Activated CD8-positive, alpha-beta T cell treated with anti-CD3 and anti-CD28 coated beads for 36 hours (primary cell): ENCODE results near the gene MFAP3L. TPM values are rescaled to one million over a fixed set of nuclear protein-coding genes. Genes with fewer than 3 reads are reported as not detected.

Experiments
- ATAC-seq: fragments of 200-7000 bp; cut with Tn5 transposase; one replicate; pipeline ENCODE4 v1.10.0; 2021; ENCODE audit warnings: mild to moderate bottlenecking, moderate library complexity
- CTCF ChIA-PET: fragments of 350-600 bp; sonication (Branson Sonifier 250); formaldehyde crosslinking; loops from one replicate; lab custom pipeline; 2021; ENCODE audit warnings: antibody characterized with exemption; lab: Charles Lee
- POLR2A ChIA-PET: fragments of 350-600 bp; sonication (Branson Sonifier 250); formaldehyde crosslinking; loops from one replicate; lab custom pipeline; 2021; ENCODE audit warnings: antibody characterized with exemption; lab: Charles Lee
- DNase-seq: peaks from one replicate; pipeline ENCODE4 v3.0.0-alpha.2; 2020
- H3K27ac Mint-ChIP-seq: one replicate; pipeline ENCODE4 v1.8.0; 2021; ENCODE audit warnings: mild to moderate bottlenecking, mixed read lengths
- H3K27me3 Mint-ChIP-seq: one replicate; pipeline ENCODE4 v1.8.0; 2021; ENCODE audit warnings: mixed read lengths
- H3K36me3 Mint-ChIP-seq: one replicate; pipeline ENCODE4 v1.8.0; 2021; ENCODE audit warnings: low read depth, mixed read lengths
- H3K4me1 Mint-ChIP-seq: one replicate; pipeline ENCODE4 v1.8.0; 2021; ENCODE audit warnings: low read depth, mixed read lengths
- H3K4me3 Mint-ChIP-seq: one replicate; pipeline ENCODE4 v1.8.0; 2021; ENCODE audit warnings: mild to moderate bottlenecking, moderate library complexity, mixed read lengths
- H3K9me3 Mint-ChIP-seq: one replicate; pipeline ENCODE4 v1.8.0; 2021; ENCODE audit warnings: mixed read lengths
- CTCF ChIP-seq: fragments of 200-600 bp; IDR thresholded peaks from one replicate; pipeline ENCODE4 v1.8.0; 2022; ENCODE audit warnings: antibody characterized with exemption, mild to moderate bottlenecking
- intact Hi-C: fragments of 100-400 bp; cut with micrococcal nuclease; formaldehyde crosslinking; loops from one replicate; pipeline ENCODE4 v1.10.0; 2022
- total RNA-seq, 2 experiments: library from RNA; stranded (reverse); gene quantifications; one replicate each; pipeline ENCODE4 v1.2.3, GENCODE V29; 2021

The MFAP3L gene
- total RNA-seq, 2 experiments from 2014 or later = 0.68 to 0.85 TPM

DNA sequence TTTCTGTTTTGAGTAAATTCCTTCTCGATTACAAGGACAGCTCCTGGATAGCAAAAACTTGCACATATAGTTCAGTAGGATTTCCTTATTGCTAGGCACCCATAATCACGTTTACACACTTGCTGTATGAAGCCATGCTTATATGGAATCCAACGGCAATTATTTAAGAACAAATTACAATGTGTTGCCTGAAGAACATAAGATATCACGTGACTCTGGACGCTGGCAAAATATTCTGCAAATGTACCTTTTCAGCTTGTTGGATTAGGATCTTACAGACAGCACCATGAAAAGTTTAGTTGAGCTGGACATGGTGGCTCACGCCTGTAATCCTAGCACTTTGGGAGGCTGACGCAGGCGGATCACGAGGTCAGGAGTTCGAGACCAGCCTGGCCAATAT, 17.4 kb downstream of the MFAP3L start:
- H3K27ac Mint-ChIP-seq = no peak overlapping the region
- peaks cover 5% of the 10 kb centered on the region for H3K4me1 Mint-ChIP-seq
- no peak for ATAC-seq
- no peaks in the 10 kb centered on the region for H3K36me3 Mint-ChIP-seq
- peaks cover 2% of the 10 kb centered on the region for H3K27me3 Mint-ChIP-seq
- no peak overlapping the region for H3K4me3 Mint-ChIP-seq
- ChIA-PET CTCF (interaction anchor here (1.0 kb wide), 1 partner anchor 39 kb away, joined by 3 read pairs; no protein-coding TSS in a partner anchor), POLR2A (no interaction called here)
- TF ChIP-seq CTCF = no peak
- DNase-seq = no peak
- intact Hi-C loops = no loop called here
- H3K9me3 Mint-ChIP-seq = no peaks in the 10 kb centered on the region

- ATAC-seq = no peak
Measured at GRCh38 chr4:170008371-170008770, 17.8 kb downstream of the MFAP3L start.

DNA sequence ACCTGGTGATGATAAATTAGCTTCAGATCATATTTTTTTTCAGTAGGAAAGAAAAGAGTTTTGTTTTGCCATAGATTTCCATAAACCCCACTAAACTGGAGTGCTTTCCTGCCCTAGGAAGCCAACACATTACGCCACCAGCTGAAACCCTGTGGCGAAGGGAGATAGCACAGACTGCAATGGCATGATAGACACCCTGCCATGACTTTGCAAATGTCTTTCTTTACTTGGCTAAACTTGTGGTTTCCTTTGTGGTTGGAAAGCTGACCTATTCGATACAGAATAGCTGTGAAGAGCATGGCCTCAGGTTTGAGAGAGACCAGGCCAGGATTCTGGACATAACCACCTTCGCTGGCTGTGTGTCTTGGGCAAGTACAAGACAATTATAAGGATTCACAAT, 19.1 kb downstream of the MFAP3L start:
- H3K9me3 Mint-ChIP-seq = no peaks in the 10 kb centered on the region
- intact Hi-C loops = no loop called here
- DNase-seq (no peak), ATAC-seq (no peak)
- H3K4me1 Mint-ChIP-seq = peaks cover 5% of the 10 kb centered on the region
- no peak overlapping the region for H3K27ac Mint-ChIP-seq
- CTCF ChIA-PET = no interaction called here
- no peak overlapping the region for H3K4me3 Mint-ChIP-seq
- POLR2A ChIA-PET = no interaction called here
- H3K36me3 Mint-ChIP-seq = no peaks in the 10 kb centered on the region
- peaks cover 2% of the 10 kb centered on the region for H3K27me3 Mint-ChIP-seq
- no peak for TF ChIP-seq CTCF

More at GRCh38 chr4:170008371-170008770, 17.8 kb downstream of the MFAP3L start:
- no peak for TF ChIP-seq CTCF
- Mint-ChIP-seq H3K4me1 (peaks cover 5% of the 10 kb centered on the region), H3K27me3 (peaks cover 2% of the 10 kb centered on the region), H3K36me3 (no peaks in the 10 kb centered on the region), H3K4me3 (no peak overlapping the region), H3K27ac (no peak overlapping the region), H3K9me3 (no peaks in the 10 kb centered on the region)
- intact Hi-C loops = no loop called here
- CTCF ChIA-PET = interaction anchor here (1.0 to 1.2 kb wide), 2 partner anchors 39 to 198 kb away, joined by 3 read pairs; no protein-coding TSS in a partner anchor
- POLR2A ChIA-PET = no interaction called here
- no peak for DNase-seq

GRCh38 chr4:170005472-170005871, 20.7 kb downstream of the MFAP3L start:
- Mint-ChIP-seq H3K4me3 (no peak overlapping the region), H3K9me3 (no peaks in the 10 kb centered on the region), H3K27ac (no peak overlapping the region), H3K4me1 (peaks cover 5% of the 10 kb centered on the region), H3K36me3 (no peaks in the 10 kb centered on the region), H3K27me3 (peaks cover 2% of the 10 kb centered on the region)
- ChIA-PET POLR2A (no interaction called here), CTCF (no interaction called here)
- ATAC-seq (no peak), DNase-seq (no peak)
- intact Hi-C loops = no loop called here
- no peak for TF ChIP-seq CTCF

DNA sequence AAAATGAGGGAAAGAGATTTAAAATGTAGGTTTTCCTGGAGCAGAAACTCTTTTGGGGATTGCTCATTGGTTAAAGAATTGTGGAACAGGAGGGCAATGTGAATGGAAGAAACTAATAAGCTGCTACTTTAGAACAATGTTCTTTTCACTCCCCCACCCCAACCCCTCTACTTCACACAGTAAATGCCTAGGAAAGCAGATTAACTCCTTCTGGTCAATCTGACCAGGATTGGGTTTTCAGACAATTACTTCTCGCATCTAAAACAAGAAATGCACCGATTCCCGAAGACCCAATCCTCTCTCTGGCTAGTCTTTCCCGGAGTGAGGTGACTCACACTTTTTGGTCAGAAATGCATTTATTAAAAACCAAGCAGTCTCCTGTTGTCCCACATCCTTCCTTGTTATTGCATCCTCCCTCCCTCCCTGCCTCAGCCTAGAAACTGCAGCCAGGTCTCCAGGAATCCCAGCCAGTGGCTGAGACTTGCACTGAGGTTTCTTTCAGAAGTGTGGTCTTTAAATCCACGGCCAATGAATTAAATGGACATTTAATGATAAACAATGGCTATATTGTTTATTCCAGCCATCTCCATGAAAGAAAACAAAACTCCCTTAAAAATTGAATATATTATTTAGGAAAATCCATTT, 21.4 kb downstream of the MFAP3L start:
- Mint-ChIP-seq H3K36me3 (no peaks in the 10 kb centered on the region), H3K4me3 (no peak overlapping the region), H3K4me1 (peaks cover 5% of the 10 kb centered on the region), H3K9me3 (no peaks in the 10 kb centered on the region), H3K27ac (no peak overlapping the region), H3K27me3 (peaks cover 2% of the 10 kb centered on the region)
- ChIA-PET CTCF (no interaction called here), POLR2A (no interaction called here)
- intact Hi-C loops = no loop called here
- ATAC-seq (no peak), DNase-seq (no peak)
- no peak for TF ChIP-seq CTCF
